A549 (cell line): Measurements from ENCODE around the gene E2F2. TPM values are rescaled to one million over a fixed set of nuclear protein-coding genes. Genes with fewer than 3 reads are reported as not detected.

Source experiments
- ATAC-seq, 2 experiments: fragments of 200-7000 bp in 1 of 2; fragments of >200 bp in 1 of 2; cut with Nextera tagmentation in 1 of 2; cut with Tn5 transposase in 1 of 2; 3 replicates each; pipeline versions ENCODE4 v1.8.0 to v1.9.1; 2018 to 2020; ENCODE audit warnings: mild to moderate bottlenecking in 1 of 2, moderate library complexity in 1 of 2
- CTCF ChIA-PET: fragments of 300-600 bp; sonication (Branson Sonifier 250); formaldehyde crosslinking; extraction: SDS; loops from one replicate; lab custom pipeline; 2021; ENCODE audit warnings: antibody characterized with exemption, inconsistent platforms; lab: Yijun Ruan, JAX
- POLR2A ChIA-PET: fragments of 350-600 bp; formaldehyde crosslinking; extraction: SDS; loops from one replicate; lab custom pipeline; 2021; ENCODE audit warnings: antibody characterized with exemption, inconsistent platforms; lab: Yijun Ruan, JAX
- DNase-seq, 2 experiments: peaks; one replicate each; pipeline versions ENCODE4 v3.0.0 to v3.0.0-alpha.2; 2011 to 2016; ENCODE audit warnings: low read depth in 1 of 2, low spot score in 1 of 2
- FAIRE-seq: peaks from 2 replicates; lab custom pipeline; 2011; peaks lifted over from hg19 to GRCh38; lab: Jason Lieb, UNC
- H3K27ac ChIP-seq, 2 experiments: fragments of >200 bp; sonication (Bioruptor Twin); formaldehyde crosslinking; 3 replicates each; pipeline ENCODE4 v1.5.1; 2016 to 2017
- H3K4me1 ChIP-seq: fragments of >200 bp; sonication (Bioruptor Twin); formaldehyde crosslinking; 3 replicates; pipeline ENCODE4 v1.6.1; 2016
- H3K4me2 ChIP-seq: fragments of >200 bp; sonication (Bioruptor Twin); formaldehyde crosslinking; 3 replicates; pipeline ENCODE4 v1.6.1; 2016
- H3K4me3 ChIP-seq: fragments of >200 bp; sonication (Bioruptor Twin); formaldehyde crosslinking; 3 replicates; pipeline ENCODE4 v1.5.1; 2016
- H3K9me3 ChIP-seq: fragments of >200 bp; sonication (Bioruptor Twin); formaldehyde crosslinking; 3 replicates; pipeline ENCODE4 v1.6.1; 2016
- BCL3 ChIP-seq: fragments of >200 bp; sonication (Bioruptor Twin); formaldehyde crosslinking; IDR thresholded peaks from 3 replicates; pipeline ENCODE4 v1.6.1; 2016
- CHD2 ChIP-seq: fragments of 150-350 bp; IDR thresholded peaks from 2 replicates; pipeline ENCODE4 v1.6.1; 2014; ENCODE audit warnings: low read length; ENCODE audit not compliant: partially characterized antibody
- CTCF ChIP-seq: fragments of >200 bp; sonication (Bioruptor Twin); formaldehyde crosslinking; IDR thresholded peaks from 3 replicates; pipeline ENCODE4 v1.5.1; 2016
- EHF ChIP-seq: fragments of 250-450 bp; sonication (Bioruptor Pico); IDR thresholded peaks from 2 replicates; pipeline ENCODE4 v1.5.0; 2020; ENCODE audit warnings: mild to moderate bottlenecking
- ELK1 ChIP-seq: fragments of 150-350 bp; IDR thresholded peaks from 2 replicates; pipeline ENCODE4 v1.6.1; 2014; ENCODE audit warnings: low read depth, mild to moderate bottlenecking, low read length
- FOXS1 ChIP-seq: fragments of 250-450 bp; sonication (Bioruptor Pico); IDR thresholded peaks from 2 replicates; pipeline ENCODE4 v1.5.0; 2020; ENCODE audit warnings: mild to moderate bottlenecking, moderate library complexity
- HMGXB4 ChIP-seq: fragments of 250-450 bp; sonication (Bioruptor Pico); IDR thresholded peaks from 2 replicates; pipeline ENCODE4 v1.5.0; 2021; ENCODE audit warnings: mild to moderate bottlenecking, moderate library complexity, borderline replicate concordance
- HOXA7 ChIP-seq: fragments of 250-450 bp; sonication (Bioruptor Pico); IDR thresholded peaks from 2 replicates; pipeline ENCODE4 v1.5.0; 2020; ENCODE audit warnings: mild to moderate bottlenecking, moderate library complexity
- JUN ChIP-seq, 2 experiments: fragments of >200 bp; sonication (Bioruptor Twin); formaldehyde crosslinking; IDR thresholded peaks; 2 replicates in 1 of 2; 3 replicates in 1 of 2; pipeline ENCODE4 v1.6.1; 2016 to 2017
- MAFK ChIP-seq: fragments of 450-650 bp; IDR thresholded peaks from 2 replicates; pipeline ENCODE4 v1.6.1; 2014; ENCODE audit not compliant: partially characterized antibody
- MYC ChIP-seq: IDR thresholded peaks from 2 replicates; pipeline ENCODE4 v1.6.1; 2012; ENCODE audit warnings: mild to moderate bottlenecking, inconsistent platforms, low read length, improper control_type of control experiment, borderline replicate concordance
- NFE2L2 ChIP-seq: fragments of 150-350 bp; conservative IDR thresholded peaks from 2 replicates; pipeline ENCODE4 v1.6.1; 2014; ENCODE audit warnings: low read length
- PBX3 ChIP-seq: IDR thresholded peaks from 2 replicates; pipeline ENCODE4 v1.6.1; 2012
- POLR2A ChIP-seq: IDR thresholded peaks from 2 replicates; pipeline ENCODE4 v1.6.1; 2012; ENCODE audit warnings: mild to moderate bottlenecking, low read length
- REST ChIP-seq: fragments of 200-600 bp; sonication (generic); IDR thresholded peaks from 2 replicates; pipeline ENCODE4 v1.6.1; 2016; ENCODE audit warnings: antibody characterized with exemption, mild to moderate bottlenecking, moderate library complexity
- SREBF2 ChIP-seq: fragments of 450-650 bp; IDR thresholded peaks from 2 replicates; pipeline ENCODE4 v1.6.1; 2014; ENCODE audit warnings: mild to moderate bottlenecking, moderate library complexity
- USF2 ChIP-seq: fragments of 450-650 bp; IDR thresholded peaks from 2 replicates; pipeline ENCODE4 v1.6.1; 2014; ENCODE audit warnings: antibody characterized with exemption
- ZFP36 ChIP-seq: fragments of 450-650 bp; IDR thresholded peaks from 2 replicates; pipeline ENCODE4 v1.6.1; 2014; ENCODE audit warnings: borderline replicate concordance; ENCODE audit not compliant: partially characterized antibody
- WGBS: methylation state at CpG from one replicate; pipeline ENCODE4 v1.1.6; 2017; ENCODE audit errors: missing lambda C conversion rate; 5-methylcytosine and 5-hydroxymethylcytosine counted together
- polyA plus RNA-seq, 4 experiments: library from polyadenylated mRNA; depleted of rRNA in 3 of 4; stranded (reverse); fragments of >200 nt; fragmentation: RNase III in 1 of 4; extraction: RNeasy Plus Mini Kit Qiagen cat#74134 plus additional on column Dnase treatment in 1 of 4; gene quantifications; 2 replicates in 3 of 4; 3 replicates in 1 of 4; pipeline ENCODE4 v1.2.3, GENCODE V29; 2011 to 2017

E2F2 gene
- polyA plus RNA-seq, 2 of the 4 experiments (the other 2 are of a cell fraction): 0.90 to 3.4 TPM

GRCh38 chr1:23481904-23482303 is 49.1 kb downstream of the E2F2 start:
- no peak for ATAC-seq
- ChIA-PET CTCF (interaction anchor here (1.0 to 1.4 kb wide), 3 partner anchors 12 to 153 kb away, joined by 3 to 5 read pairs (median 3); no protein-coding TSS in a partner anchor), POLR2A (no interaction called here)
- no peak for FAIRE-seq
- 93% methylated on average over 6 of the region's 6 CpGs for WGBS
- H3K4me2 ChIP-seq: no peak overlapping the region
- H3K9me3 ChIP-seq: no peaks in the 10 kb centered on the region
- no peak for DNase-seq
- H3K4me1 ChIP-seq: peaks cover 18% of the 10 kb centered on the region
- no peak overlapping the region for H3K27ac ChIP-seq
- no peak overlapping the region for H3K4me3 ChIP-seq
- TF ChIP-seq CTCF: no peak
- TF ChIP-seq PBX3: no peak
- no peak for TF ChIP-seq FOXS1 (CRISPR knock-in tag)
- no peak for TF ChIP-seq JUN (IDR thresholded peaks at IDR 0.05)
- no peak for TF ChIP-seq BCL3
- TF ChIP-seq REST: no peak
- no peak for TF ChIP-seq NFE2L2
- no peak for TF ChIP-seq MAFK
- no peak for TF ChIP-seq USF2
- no peak for TF ChIP-seq MYC
- TF ChIP-seq ZFP36: no peak
- TF ChIP-seq HOXA7: no peak
- TF ChIP-seq ELK1: no peak
- TF ChIP-seq HMGXB4 (CRISPR knock-in tag): no peak
- TF ChIP-seq EHF: no peak
- no peak for TF ChIP-seq POLR2A
- TF ChIP-seq CHD2: no peak
- TF ChIP-seq SREBF2: no peak
- TF ChIP-seq, all 56 proteins: peak for 0
